Measurements from ENCODE around the gene GABRD.

GABRD gene

DNA sequence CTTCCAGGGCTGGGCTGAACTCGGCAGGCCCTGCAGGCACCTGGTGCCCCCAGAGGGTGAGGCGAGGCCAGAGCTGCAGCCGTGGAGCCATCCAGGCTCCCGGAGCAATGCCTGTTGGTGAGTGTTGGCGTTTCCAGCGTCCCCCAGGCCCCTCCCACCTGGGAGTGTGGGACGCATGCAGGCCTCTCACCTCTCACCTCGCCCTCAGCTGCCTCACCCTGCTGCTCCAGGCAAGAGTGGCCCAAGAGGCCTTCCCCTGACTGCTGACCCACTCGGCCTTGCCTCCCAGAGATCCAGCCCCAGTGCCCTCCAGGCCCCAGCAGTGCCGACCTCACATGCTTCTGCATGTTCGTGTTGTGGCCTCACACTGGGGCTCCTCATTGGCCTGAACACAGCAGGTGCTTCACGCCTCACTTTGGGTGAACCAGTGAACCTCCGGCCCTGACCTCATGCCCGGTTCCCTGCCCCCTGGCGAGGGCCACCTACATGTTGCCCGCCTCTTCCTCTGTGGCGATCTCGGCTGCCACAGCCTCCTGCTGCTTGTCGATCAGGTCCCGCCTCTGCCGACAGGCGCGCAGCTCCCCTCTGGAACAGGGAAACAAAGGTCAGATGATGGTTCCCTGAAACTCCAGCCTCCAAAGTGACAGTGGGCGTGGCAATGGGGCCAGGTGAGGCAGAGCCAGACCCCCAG lies 32.5 kb upstream of the GABRD start:
- Histone ChIP-seq H3K4me1 (ENCODE audit: insufficient read depth, low read length, poor library complexity, severe bottlenecking) (no peaks in the 10 kb centered on the region), H2AFZ (ENCODE audit: low read length) (no peak overlapping the region), H3K9me3 (ENCODE audit: insufficient read depth, low read depth, low read length) (no peaks in the 10 kb centered on the region; the same call in 1 of the 2 replicates), H3F3A (ENCODE audit: low read depth) (no peaks in the 10 kb centered on the region), H3K36me3 (ENCODE audit: insufficient read depth, low read length) (no peaks in the 10 kb centered on the region), H3K9ac (ENCODE audit: low read depth, low read length, poor library complexity, severe bottlenecking) (no peak overlapping the region), H3K9me2 (replicated peaks; ENCODE audit: low read depth, low read length) (no peaks in the 10 kb centered on the region), H3K4me3 (ENCODE audit: low read length, poor library complexity, severe bottlenecking) (no peak overlapping the region), H3K79me2 (ENCODE audit: insufficient read depth, low read length) (no peaks in the 10 kb centered on the region), H3K4me2 (ENCODE audit: low read depth, low read length, poor library complexity, severe bottlenecking) (no peak overlapping the region), H3K27me3 (ENCODE audit: insufficient read depth, low read length, poor library complexity, severe bottlenecking) (no peaks in the 10 kb centered on the region), H4K20me1 (ENCODE audit: insufficient read depth, low read length, poor library complexity, severe bottlenecking) (no peaks in the 10 kb centered on the region)
- TF ChIP-seq EZH2phosphoT487 (IDR thresholded peaks at IDR 0.05; ENCODE audit: borderline replicate concordance) = no peak
- TF ChIP-seq, protein P1, sequence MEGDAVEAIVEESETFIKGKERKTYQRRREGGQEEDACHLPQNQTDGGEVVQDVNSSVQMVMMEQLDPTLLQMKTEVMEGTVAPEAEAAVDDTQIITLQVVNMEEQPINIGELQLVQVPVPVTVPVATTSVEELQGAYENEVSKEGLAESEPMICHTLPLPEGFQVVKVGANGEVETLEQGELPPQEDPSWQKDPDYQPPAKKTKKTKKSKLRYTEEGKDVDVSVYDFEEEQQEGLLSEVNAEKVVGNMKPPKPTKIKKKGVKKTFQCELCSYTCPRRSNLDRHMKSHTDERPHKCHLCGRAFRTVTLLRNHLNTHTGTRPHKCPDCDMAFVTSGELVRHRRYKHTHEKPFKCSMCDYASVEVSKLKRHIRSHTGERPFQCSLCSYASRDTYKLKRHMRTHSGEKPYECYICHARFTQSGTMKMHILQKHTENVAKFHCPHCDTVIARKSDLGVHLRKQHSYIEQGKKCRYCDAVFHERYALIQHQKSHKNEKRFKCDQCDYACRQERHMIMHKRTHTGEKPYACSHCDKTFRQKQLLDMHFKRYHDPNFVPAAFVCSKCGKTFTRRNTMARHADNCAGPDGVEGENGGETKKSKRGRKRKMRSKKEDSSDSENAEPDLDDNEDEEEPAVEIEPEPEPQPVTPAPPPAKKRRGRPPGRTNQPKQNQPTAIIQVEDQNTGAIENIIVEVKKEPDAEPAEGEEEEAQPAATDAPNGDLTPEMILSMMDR (conservative IDR thresholded peaks at IDR 0.05; ENCODE audit: low read length) = no peak

DNA sequence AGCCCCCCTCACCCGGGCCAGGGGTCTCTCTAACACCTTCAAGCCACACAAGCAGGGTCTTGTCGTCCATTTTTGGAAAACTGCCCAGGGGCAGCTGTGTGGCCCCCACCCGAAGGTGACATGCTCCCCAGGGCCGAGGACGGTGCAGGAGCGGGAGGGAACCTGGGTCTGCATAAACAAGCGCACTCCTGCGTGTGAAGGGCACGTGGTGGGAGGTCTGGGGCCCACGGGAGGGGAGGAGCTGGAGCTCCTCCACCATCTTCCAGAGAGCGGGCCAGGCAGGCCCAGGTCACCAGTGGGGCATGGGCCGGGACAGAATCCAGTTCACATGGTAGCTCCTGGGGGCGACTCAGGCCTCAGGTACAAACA lies 32.0 kb upstream of the GABRD start:
- Histone ChIP-seq H3K9me2 (replicated peaks; ENCODE audit: low read depth, low read length) (no peaks in the 10 kb centered on the region), H4K20me1 (ENCODE audit: insufficient read depth, low read length, poor library complexity, severe bottlenecking) (no peaks in the 10 kb centered on the region), H3K9ac (ENCODE audit: low read depth, low read length, poor library complexity, severe bottlenecking) (no peak overlapping the region), H3K9me3 (ENCODE audit: insufficient read depth, low read depth, low read length) (no peaks in the 10 kb centered on the region; the same call in 1 of the 2 replicates), H3K36me3 (ENCODE audit: insufficient read depth, low read length) (no peaks in the 10 kb centered on the region), H3K4me3 (ENCODE audit: low read length, poor library complexity, severe bottlenecking) (no peak overlapping the region), H3K79me2 (ENCODE audit: insufficient read depth, low read length) (no peaks in the 10 kb centered on the region), H3K4me1 (ENCODE audit: insufficient read depth, low read length, poor library complexity, severe bottlenecking) (no peaks in the 10 kb centered on the region), H3K4me2 (ENCODE audit: low read depth, low read length, poor library complexity, severe bottlenecking) (no peak overlapping the region), H3K27me3 (ENCODE audit: insufficient read depth, low read length, poor library complexity, severe bottlenecking) (no peaks in the 10 kb centered on the region), H2AFZ (ENCODE audit: low read length) (no peak overlapping the region), H3F3A (ENCODE audit: low read depth) (no peaks in the 10 kb centered on the region)
- TF ChIP-seq, protein P1 (conservative IDR thresholded peaks at IDR 0.05; ENCODE audit: low read length) = no peak
- no peak for TF ChIP-seq EZH2phosphoT487 (IDR thresholded peaks at IDR 0.05; ENCODE audit: borderline replicate concordance)

DNA sequence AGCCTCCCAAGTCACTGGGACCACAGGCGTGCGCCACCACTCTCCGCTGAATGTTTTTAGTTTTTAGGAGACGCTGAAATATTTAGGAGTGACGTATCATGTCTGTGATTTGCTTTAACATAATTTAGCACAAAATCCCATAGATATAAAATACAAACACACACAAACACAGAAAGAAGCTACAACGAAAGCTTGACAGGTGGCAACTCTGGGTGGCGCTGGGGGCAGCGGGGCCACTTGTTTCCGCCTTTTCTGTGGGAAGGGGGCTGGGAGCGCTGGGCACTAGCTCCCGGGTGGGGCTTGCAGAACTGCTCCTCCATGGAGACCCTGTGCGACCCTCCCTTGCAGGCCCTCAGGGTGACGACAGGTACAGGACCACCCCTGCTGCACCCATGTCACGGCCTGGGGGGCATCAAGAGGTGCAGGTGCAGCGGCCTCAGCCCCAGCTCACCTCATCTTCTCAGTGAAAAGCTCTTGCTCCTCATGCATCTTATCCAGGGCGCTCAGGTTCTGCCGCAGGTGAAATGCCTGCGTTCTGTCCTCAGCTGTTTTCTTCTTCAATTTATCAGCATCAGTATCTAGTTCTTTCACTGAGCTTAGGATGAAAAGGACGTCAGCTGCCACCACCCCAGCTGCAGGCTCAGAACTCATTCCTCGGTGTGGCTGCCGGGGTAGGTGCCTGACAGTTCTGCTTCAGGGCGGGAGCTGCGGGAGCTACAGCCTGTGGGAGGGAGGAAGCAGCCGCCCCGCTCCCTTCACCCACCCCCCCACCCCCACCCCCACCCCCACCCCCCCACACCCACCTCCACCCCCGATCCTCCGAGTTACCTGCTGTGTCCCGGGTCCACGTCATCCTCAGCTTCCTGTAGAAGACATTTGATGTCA lies 30.8 kb upstream of the GABRD start:
- H3F3A ChIP-seq (ENCODE audit: low read depth) = no peaks in the 10 kb centered on the region
- no peaks in the 10 kb centered on the region for H3K27me3 ChIP-seq (ENCODE audit: insufficient read depth, low read length, poor library complexity, severe bottlenecking)
- no peak overlapping the region for H3K4me2 ChIP-seq (ENCODE audit: low read depth, low read length, poor library complexity, severe bottlenecking)
- TF ChIP-seq, protein P1 (conservative IDR thresholded peaks at IDR 0.05; ENCODE audit: low read length) = no peak
- no peaks in the 10 kb centered on the region for H3K4me1 ChIP-seq (ENCODE audit: insufficient read depth, low read length, poor library complexity, severe bottlenecking)
- no peaks in the 10 kb centered on the region for H4K20me1 ChIP-seq (ENCODE audit: insufficient read depth, low read length, poor library complexity, severe bottlenecking)
- H2AFZ ChIP-seq (ENCODE audit: low read length) = no peak overlapping the region
- H3K4me3 ChIP-seq (ENCODE audit: low read length, poor library complexity, severe bottlenecking) = no peak overlapping the region
- no peaks in the 10 kb centered on the region for H3K36me3 ChIP-seq (ENCODE audit: insufficient read depth, low read length)
- no peaks in the 10 kb centered on the region for H3K9me3 ChIP-seq (ENCODE audit: insufficient read depth, low read depth, low read length)
- H3K9me2 ChIP-seq (replicated peaks; ENCODE audit: low read depth, low read length) = no peaks in the 10 kb centered on the region
- H3K79me2 ChIP-seq (ENCODE audit: insufficient read depth, low read length) = no peaks in the 10 kb centered on the region
- H3K9ac ChIP-seq (ENCODE audit: low read depth, low read length, poor library complexity, severe bottlenecking) = no peak overlapping the region
